Endodermal cell (in vitro differentiated cells): ENCODE results near the gene ADCY2. TPM values are rescaled to one million over a fixed set of nuclear protein-coding genes. Genes with fewer than 3 reads are reported as not detected.
A peak's percentile ranks its signal among the peaks of the same experiment; 100 is the strongest.

Experiments
- DNase-seq: peaks from one replicate; pipeline ENCODE4 v3.0.0-alpha.2; 2017
- H3K27ac ChIP-seq: 2 replicates; pipeline ENCODE4 v1.5.1; 2013; ENCODE audit warnings: mild to moderate bottlenecking, low read depth, low read length, moderate library complexity
- H3K27me3 ChIP-seq: 2 replicates; pipeline ENCODE4 v1.6.1; 2013; ENCODE audit warnings: mild to moderate bottlenecking, low read length, moderate library complexity; ENCODE audit not compliant: insufficient read depth, control insufficient read depth, poor library complexity, severe bottlenecking
- H3K36me3 ChIP-seq: 2 replicates; pipeline ENCODE4 v1.7.0; 2013; ENCODE audit warnings: mild to moderate bottlenecking, low read length, moderate library complexity; ENCODE audit not compliant: control insufficient read depth, insufficient read depth
- H3K4me1 ChIP-seq: one replicate; pipeline ENCODE4 v1.7.0; 2013; ENCODE audit warnings: low read length; ENCODE audit not compliant: control insufficient read depth, insufficient read depth
- H3K4me3 ChIP-seq: 2 replicates; pipeline ENCODE4 v1.5.1; 2013; ENCODE audit warnings: mild to moderate bottlenecking, low read length, moderate library complexity
- H3K9ac ChIP-seq: 2 replicates; pipeline ENCODE4 v1.6.1; 2013; ENCODE audit warnings: mild to moderate bottlenecking, low read length, moderate library complexity; ENCODE audit not compliant: poor library complexity, severe bottlenecking; ENCODE audit errors: extremely low read depth
- H3K9me3 ChIP-seq: 2 replicates; pipeline ENCODE4 v1.6.1; 2013; ENCODE audit warnings: mild to moderate bottlenecking, low read length, moderate library complexity; ENCODE audit not compliant: control insufficient read depth
- H3K27ac Mint-ChIP-seq: 2 replicates; pipeline ENCODE4 v1.8.0; 2020; ENCODE audit warnings: mixed read lengths
- H3K27me3 Mint-ChIP-seq: 2 replicates; pipeline ENCODE4 v1.8.0; 2021; ENCODE audit warnings: mild to moderate bottlenecking, mixed read lengths; ENCODE audit not compliant: insufficient read depth
- H3K36me3 Mint-ChIP-seq: 2 replicates; pipeline ENCODE4 v1.8.0; 2020; ENCODE audit warnings: low read depth, mixed read lengths
- H3K4me1 Mint-ChIP-seq: 2 replicates; pipeline ENCODE4 v1.8.0; 2020; ENCODE audit warnings: mixed read lengths
- H3K4me3 Mint-ChIP-seq: 2 replicates; pipeline ENCODE4 v1.8.0; 2020; ENCODE audit warnings: mild to moderate bottlenecking, moderate library complexity, mixed read lengths
- H3K9me3 Mint-ChIP-seq: 2 replicates; pipeline ENCODE4 v1.8.0; 2020; ENCODE audit warnings: mild to moderate bottlenecking, mixed read lengths
- CTCF ChIP-seq: fragments of 200-600 bp; sonication (generic); conservative IDR thresholded peaks from 2 replicates; pipeline ENCODE4 v1.5.0; 2021; ENCODE audit warnings: antibody characterized with exemption, mild to moderate bottlenecking
- WGBS, 2 experiments: methylation state at CpG; one replicate each; pipeline versions ENCODE4 v1.1.5 to v1.1.7; 2013; ENCODE audit warnings: missing lambda C conversion rate in 2 of 2, mixed read lengths in 1 of 2; ENCODE audit not compliant: insufficient coverage in 1 of 2, insufficient read length in 1 of 2; 5-methylcytosine and 5-hydroxymethylcytosine counted together
- total RNA-seq, 2 donors: library from RNA; stranded (reverse); fragmentation: NEBNext Ultra II Directional in 1 of 2; extraction: Animal tissue kit (Norgen Biotek cat#: 25700) in 1 of 2; gene quantifications; 2 replicates in 1 of 2; 3 replicates in 1 of 2; pipeline ENCODE4 v1.2.1, GENCODE V29; 2021

The ADCY2 gene
- total RNA-seq, 2 donors from 2014 or later, result 61.5 to 63.2 TPM

- Mint-ChIP-seq H3K4me3 (no peak overlapping the region), H3K27ac (no peak overlapping the region), H3K36me3 (peaks cover 23% of the 10 kb centered on the region), H3K27me3 (peaks cover 16% of the 10 kb centered on the region), H3K9me3 (no peaks in the 10 kb centered on the region), H3K4me1 (peaks cover 10% of the 10 kb centered on the region)
- Histone ChIP-seq H3K4me3 (no peak overlapping the region), H3K9me3 (no peaks in the 10 kb centered on the region), H3K4me1 (peaks cover 7% of the 10 kb centered on the region), H3K36me3 (peaks cover 15% of the 10 kb centered on the region), H3K9ac (no peak overlapping the region), H3K27ac (no peak overlapping the region), H3K27me3 (peaks cover 34% of the 10 kb centered on the region)
- DNase-seq, result no peak
- no peak for TF ChIP-seq CTCF
- 95 to 97% methylated on average over 6 to 10 of the region's 10 CpGs for WGBS, 2 experiments
Measured at GRCh38 chr5:7814816-7815215, 418.9 kb downstream of the ADCY2 start.

- H3K27me3 ChIP-seq, result peaks cover 34% of the 10 kb centered on the region
- H3K9me3 ChIP-seq, result no peaks in the 10 kb centered on the region
- Mint-ChIP-seq H3K36me3 (peaks cover 25% of the 10 kb centered on the region), H3K4me3 (no peak overlapping the region), H3K4me1 (peaks cover 10% of the 10 kb centered on the region), H3K27ac (peak overlapping the region; percentile 18), H3K27me3 (peaks cover 16% of the 10 kb centered on the region), H3K9me3 (no peaks in the 10 kb centered on the region)
- H3K36me3 ChIP-seq, result peaks cover 16% of the 10 kb centered on the region
- H3K4me1 ChIP-seq, result peaks cover 7% of the 10 kb centered on the region
- peak; percentile 99 for DNase-seq
- H3K27ac ChIP-seq, result no peak overlapping the region
- 30 to 38% methylated on average over 6 to 12 of the region's 12 CpGs for WGBS, 2 experiments
- TF ChIP-seq CTCF, result peak; percentile 95
- H3K9ac ChIP-seq, result no peak overlapping the region
- H3K4me3 ChIP-seq, result no peak overlapping the region
Measured at GRCh38 chr5:7815892-7816534, 420.1 kb downstream of the ADCY2 start.

- Mint-ChIP-seq H3K9me3 (no peaks in the 10 kb centered on the region), H3K27ac (no peak overlapping the region)
- H3K27ac ChIP-seq, result no peak overlapping the region
Measured at GRCh38 chr5:7816535-7816901, 420.6 kb downstream of the ADCY2 start.

More at GRCh38 chr5:7816535-7816901, 420.6 kb downstream of the ADCY2 start:
- TF ChIP-seq CTCF, result no peak
- Mint-ChIP-seq H3K36me3 (peaks cover 25% of the 10 kb centered on the region), H3K4me1 (peaks cover 10% of the 10 kb centered on the region), H3K4me3 (no peak overlapping the region), H3K27me3 (peaks cover 16% of the 10 kb centered on the region)
- 63 to 77% methylated on average over 3 to 9 of the region's 9 CpGs for WGBS, 2 experiments
- Histone ChIP-seq H3K36me3 (peaks cover 18% of the 10 kb centered on the region), H3K9ac (no peak overlapping the region), H3K27me3 (peaks cover 34% of the 10 kb centered on the region), H3K9me3 (no peaks in the 10 kb centered on the region), H3K4me1 (peaks cover 7% of the 10 kb centered on the region), H3K4me3 (no peak overlapping the region)
- no peak for DNase-seq
